GM11168 (cell line): ENCODE measurements around the gene NTNG2.

Experiments
- in situ Hi-C: fragments of 300-500 bp; cut with MboI; formaldehyde crosslinking; loops from one replicate; pipeline ENCODE4 v1.12.0; 2022; ENCODE audit warnings: low sequenced_read_pairs; ENCODE audit not compliant: unreplicated experiment

The NTNG2 gene

GRCh38 chr9:132197315-132197714 lies 35.5 kb downstream of the NTNG2 start:
- in situ Hi-C loops: no loop called here

- in situ Hi-C loops: no loop called here
Observed at GRCh38 chr9:132197856-132198550, 36.1 kb downstream of the NTNG2 start.

DNA sequence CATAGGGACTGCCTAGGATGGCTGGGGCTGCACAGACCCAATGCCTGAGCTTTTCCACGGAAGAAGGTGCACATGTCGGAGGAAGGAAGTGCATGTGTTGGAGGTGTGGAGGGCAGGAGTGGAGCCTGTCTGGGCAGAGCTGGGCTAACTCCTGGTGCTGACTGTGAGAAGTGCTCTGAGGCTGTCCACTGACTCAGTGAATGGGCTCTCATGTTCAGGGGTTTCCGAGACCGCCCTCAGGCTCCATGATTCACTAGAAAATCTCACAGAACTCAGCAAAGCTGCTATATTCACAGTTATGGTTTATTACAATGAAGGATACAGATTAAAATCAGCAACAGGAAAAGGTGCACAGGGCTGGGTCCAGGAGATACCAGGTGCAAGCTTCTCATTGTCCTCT lies 37.2 kb downstream of the NTNG2 start:
- in situ Hi-C loops: no loop called here

- in situ Hi-C loops: no loop called here
Observed at GRCh38 chr9:132200706-132201105, 38.8 kb downstream of the NTNG2 start.

- in situ Hi-C loops: no loop called here
Observed at GRCh38 chr9:132201139-132201538, 39.3 kb downstream of the NTNG2 start.

DNA sequence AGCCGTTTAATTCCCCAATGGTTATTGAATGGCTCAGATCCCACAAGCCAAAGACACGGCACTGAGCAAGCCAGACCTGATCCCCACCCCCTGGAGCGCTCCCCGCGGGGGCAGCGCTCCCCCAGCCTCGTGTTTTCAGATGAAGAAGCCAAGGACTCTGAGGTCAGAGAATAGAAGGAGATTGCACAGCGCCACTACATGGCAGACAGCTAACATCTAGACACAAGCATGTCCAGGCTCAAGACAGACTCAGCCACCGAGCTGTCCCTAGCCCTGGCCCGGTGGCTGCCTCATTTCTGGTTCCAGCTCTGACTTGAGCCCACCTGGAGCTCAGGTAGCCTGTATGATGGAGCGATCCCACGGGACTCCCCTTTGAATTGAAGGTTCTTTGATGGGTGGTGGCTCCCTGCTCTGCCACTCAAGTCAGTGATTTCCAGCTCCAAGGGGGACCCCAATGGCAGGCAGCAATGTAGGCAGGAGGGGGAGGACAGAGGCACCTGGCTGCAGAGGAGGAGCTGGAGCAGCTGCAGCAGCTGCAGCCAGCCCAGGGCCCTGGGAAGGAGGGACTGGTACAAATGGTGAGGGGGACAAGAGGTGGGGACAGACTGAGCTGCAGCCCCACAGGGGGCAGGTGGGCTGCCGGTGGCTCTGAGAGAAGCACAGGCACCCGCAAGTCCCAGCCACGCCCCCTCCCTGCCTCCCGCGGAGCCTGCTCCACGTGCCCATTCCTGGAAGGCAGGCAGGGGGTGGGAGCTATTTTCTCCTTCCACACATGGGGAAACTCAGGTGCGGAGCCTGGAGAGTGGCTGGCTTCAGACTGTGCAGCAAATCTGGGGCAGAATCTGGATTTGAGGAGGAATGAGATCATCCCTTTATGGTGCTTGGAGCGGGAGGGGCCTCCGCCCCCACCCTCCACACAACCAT lies 40.2 kb downstream of the NTNG2 start:
- in situ Hi-C loops: no loop called here

GRCh38 chr9:132204883-132205282 lies 43.0 kb downstream of the NTNG2 start:
- in situ Hi-C loops: no loop called here

DNA sequence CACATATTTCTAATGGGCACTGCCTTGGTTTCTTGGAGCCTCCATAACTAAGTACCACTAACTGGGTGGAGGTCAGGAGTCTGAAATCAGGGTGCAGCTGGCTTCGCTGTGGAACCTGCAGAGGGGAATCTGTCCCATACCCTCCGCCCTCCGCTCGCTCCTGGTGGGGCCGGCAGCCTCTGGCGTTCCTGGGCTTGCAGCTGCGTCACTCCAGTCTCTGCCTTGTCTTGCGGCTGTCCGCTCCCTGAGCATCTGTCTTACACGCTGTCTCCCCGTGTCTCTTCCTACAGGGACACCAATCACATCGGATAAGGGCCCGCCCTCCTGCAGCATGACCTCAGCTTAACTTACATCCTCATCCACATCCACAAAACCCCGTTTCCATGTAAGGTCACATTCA lies 45.4 kb downstream of the NTNG2 start:
- in situ Hi-C loops: no loop called here

GRCh38 chr9:132207839-132208615 lies 46.2 kb downstream of the NTNG2 start:
- in situ Hi-C loops: no loop called here

- in situ Hi-C loops: no loop called here
Observed at GRCh38 chr9:132209228-132209627, 47.4 kb downstream of the NTNG2 start.

DNA sequence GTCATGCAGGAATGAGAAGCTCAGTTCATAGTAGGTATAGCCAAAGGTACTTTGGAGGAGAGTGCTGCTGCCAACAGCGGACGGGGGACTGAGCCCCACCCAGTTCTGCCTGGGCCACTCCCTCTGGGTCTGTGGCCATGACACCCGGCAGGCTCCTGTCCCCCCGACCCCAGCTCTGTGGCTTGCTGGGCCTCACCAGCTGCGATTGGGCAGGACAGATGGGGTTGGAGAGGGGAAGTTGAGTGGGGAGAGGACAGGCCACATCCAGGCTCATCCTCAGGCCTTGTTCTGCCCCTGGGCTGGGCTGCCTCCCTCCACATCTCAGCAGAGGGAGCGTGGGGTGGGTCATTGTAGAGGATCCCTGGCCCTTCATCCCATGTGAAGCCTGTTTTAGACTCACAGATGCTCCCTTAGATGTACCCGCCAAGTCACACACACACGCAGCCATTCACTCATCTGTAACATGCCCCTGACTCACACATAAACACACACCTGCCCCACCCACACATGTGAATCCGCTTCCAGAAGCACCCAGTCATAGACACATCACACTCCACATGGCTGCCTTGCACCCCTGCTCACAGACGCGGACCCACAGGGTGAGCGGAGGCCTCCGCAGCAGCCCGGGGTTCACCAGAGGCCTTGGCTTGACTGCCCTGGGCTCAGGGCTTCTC lies 48.8 kb downstream of the NTNG2 start:
- in situ Hi-C loops: no loop called here

GRCh38 chr9:132211570-132211969 lies 49.7 kb downstream of the NTNG2 start:
- in situ Hi-C loops: no loop called here

GRCh38 chr9:132214027-132214622 lies 52.3 kb downstream of the NTNG2 start:
- in situ Hi-C loops: no loop called here

GRCh38 chr9:132216861-132217619 lies 55.2 kb downstream of the NTNG2 start:
- in situ Hi-C loops: no loop called here

GRCh38 chr9:132218208-132218607 lies 56.4 kb downstream of the NTNG2 start:
- in situ Hi-C loops: no loop called here

DNA sequence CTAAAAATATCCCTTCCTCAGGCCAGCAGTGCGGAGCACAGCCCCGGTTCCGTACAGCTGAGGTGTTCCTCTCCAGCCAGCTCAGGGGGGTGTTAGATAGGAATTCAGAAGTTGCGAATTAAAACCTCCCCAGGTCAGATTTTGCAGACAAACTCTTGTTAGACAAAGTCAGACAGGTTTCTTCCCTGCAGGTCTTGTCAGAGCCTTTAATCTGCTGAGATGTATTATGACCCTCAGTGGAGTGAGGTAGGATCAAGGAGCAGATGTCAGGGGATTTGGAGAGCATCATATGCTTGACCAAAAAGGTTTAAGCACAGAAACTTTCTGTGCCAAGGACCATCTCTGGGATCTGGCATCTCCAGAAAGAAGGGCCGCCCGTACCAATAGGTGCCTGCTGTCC lies 60.1 kb downstream of the NTNG2 start:
- in situ Hi-C loops: loop anchor here (10.0 kb wide), 1 partner anchor 457 kb away; no protein-coding TSS in a partner anchor

DNA sequence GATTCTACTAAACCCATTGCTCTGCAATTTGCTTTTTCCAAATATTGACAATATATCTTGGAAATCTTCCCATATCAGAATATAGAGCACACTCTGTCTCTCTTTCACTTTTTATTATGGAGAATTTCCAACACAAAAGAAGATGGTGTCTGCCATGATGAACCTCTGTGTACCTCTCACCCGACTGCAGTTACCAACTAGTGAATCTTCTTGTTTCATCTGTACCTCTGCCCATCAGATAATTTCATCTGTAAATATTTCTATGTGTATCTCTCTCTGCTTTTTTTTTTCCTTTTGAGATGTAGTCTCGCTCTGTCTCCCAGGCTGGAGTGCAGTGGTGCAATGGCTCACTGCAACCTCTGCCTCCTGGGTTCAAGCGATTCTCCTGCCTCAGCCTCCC lies 62.8 kb downstream of the NTNG2 start:
- in situ Hi-C loops: loop anchor here (5.0 to 25.0 kb wide), 3 partner anchors 62 to 712 kb away; partner anchors contain the start of genes NTNG2 and POMT1

DNA sequence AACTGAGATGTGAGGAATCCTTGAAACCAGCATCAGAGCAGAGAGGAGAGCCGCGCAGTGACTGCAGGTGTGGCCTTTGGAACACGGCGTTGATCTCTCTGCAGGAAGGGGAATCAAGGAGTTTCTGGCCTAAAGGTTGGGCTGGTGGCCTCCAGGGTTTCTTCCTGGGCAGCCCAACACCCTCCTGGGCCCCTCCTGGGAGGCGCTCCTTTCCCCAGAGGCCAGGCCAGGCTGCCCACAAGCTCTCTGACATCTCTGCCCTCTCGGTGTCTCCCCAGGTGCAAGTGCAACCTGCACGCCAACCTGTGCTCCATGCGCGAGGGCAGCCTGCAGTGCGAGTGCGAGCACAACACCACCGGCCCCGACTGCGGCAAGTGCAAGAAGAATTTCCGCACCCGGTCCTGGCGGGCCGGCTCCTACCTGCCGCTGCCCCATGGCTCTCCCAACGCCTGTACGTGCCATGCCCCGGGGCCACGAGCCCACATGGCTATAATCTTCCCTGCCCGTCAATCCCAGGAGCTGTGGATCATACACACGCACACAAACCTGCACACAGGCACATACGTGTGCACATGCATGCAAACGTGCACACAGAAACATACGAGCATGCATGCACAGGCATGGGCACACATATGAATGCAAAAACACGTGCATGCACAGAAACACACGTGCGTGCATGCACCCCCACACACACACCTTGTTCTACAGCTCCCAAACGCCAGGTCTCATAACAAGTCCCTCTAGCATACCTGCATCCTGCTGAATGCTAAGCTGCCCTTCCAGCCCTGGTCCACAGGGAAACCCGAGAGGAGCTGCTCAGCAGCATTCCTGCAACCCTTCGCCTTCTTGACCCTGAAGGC lies 64.9 kb downstream of the NTNG2 start:
- in situ Hi-C loops: loop anchor here (5.0 to 25.0 kb wide), 3 partner anchors 64 to 714 kb away; partner anchors contain the start of genes NTNG2 and POMT1
